Activated CD4-positive, alpha-beta memory T cell treated with anti-CD3 and anti-CD28 coated beads for 36 hours (primary cell): ENCODE measurements around the gene BPHL. TPM values are rescaled to one million over a fixed set of nuclear protein-coding genes. Genes with fewer than 3 reads are reported as not detected.

ENCODE experiments used
- total RNA-seq, 2 experiments: library from RNA; stranded (reverse); gene quantifications; one replicate each; pipeline ENCODE4 v1.2.3, GENCODE V29; 2021

The BPHL gene
- total RNA-seq, 2 experiments from 2014 or later, result 10.1 to 11.4 TPM

Other genes with a start within 250 kb of the BPHL start
- 10 to 100 TPM; 69.9 to 72.6 TPM for gene SERPINB9, start 215.4 kb upstream of the BPHL start, total RNA-seq
- 10 to 100 TPM; 59.0 to 64.7 TPM for gene SERPINB6, start 147.1 kb upstream of the BPHL start, total RNA-seq
- gene NQO2, start 118.8 kb upstream of the BPHL start, total RNA-seq, result 10 to 100 TPM; 36.1 to 38.9 TPM
- 10 to 100 TPM; 18.5 to 18.6 TPM for gene RIPK1, start 50.2 kb upstream of the BPHL start, total RNA-seq
- gene TUBB2A, start 38.8 kb downstream of the BPHL start, total RNA-seq, result 1 to 10 TPM; 4.2 to 4.6 TPM
- gene TUBB2B, start 108.9 kb downstream of the BPHL start, total RNA-seq, result under 1 TPM in 1 of 2 experiments, not detected in 1; 0.29 TPM
- 10 to 100 TPM; 24.2 to 25.2 TPM for gene PSMG4, start 140.2 kb downstream of the BPHL start, total RNA-seq